Measurements from ENCODE around the gene TSN. TPM values are rescaled to one million over a fixed set of nuclear protein-coding genes. Genes with fewer than 3 reads are reported as not detected.

Gene TSN
- total RNA-seq, 1 experiment from 2014 or later, result 102 TPM

DNA sequence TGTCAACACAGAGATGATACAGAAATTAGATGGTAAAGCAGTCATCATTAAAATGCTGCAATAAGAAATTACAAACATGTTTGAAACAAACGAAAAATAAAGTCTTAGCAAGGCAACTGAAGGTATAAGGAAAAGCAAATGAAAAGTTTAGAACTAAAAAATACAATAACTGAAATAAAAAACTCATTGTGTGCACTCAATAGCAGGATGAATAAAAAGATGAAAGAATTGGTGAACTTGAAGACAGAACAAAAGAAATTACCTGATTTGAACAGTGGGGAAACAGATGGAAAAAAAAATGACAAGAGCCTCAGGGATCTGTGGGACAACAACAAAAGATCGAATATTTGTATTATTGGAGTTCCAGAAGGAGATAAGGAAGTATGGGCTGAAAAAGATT lies 46.5 kb downstream of the TSN start:
- Histone ChIP-seq H2BK120ac (ENCODE audit: low read depth, low read length, poor library complexity, severe bottlenecking) (no peak overlapping the region), H3K4ac (ENCODE audit: low read depth, low read length) (no peak overlapping the region), H3K4me1 (ENCODE audit: insufficient read depth, low read length) (peaks cover 18% of the 10 kb centered on the region), H4K5ac (ENCODE audit: insufficient read length, low read depth, low read length) (no peak overlapping the region), H2BK15ac (ENCODE audit: low read depth, low read length) (no peak overlapping the region), H2BK5ac (ENCODE audit: insufficient read length, low read length) (no peak overlapping the region), H3K79me2 (ENCODE audit: insufficient read depth, low read length) (no peaks in the 10 kb centered on the region), H3K27ac (ENCODE audit: insufficient read length, low read depth, low read length) (no peak overlapping the region), H2AFZ (ENCODE audit: low read length) (no peak overlapping the region), H4K91ac (ENCODE audit: insufficient read length, low read depth, low read length) (no peak overlapping the region), H3K9me3 (ENCODE audit: control insufficient read depth, low read depth, low read length) (no peaks in the 10 kb centered on the region), H3K23ac (ENCODE audit: insufficient read length, low read depth, low read length) (no peak overlapping the region), H3K27me3 (ENCODE audit: insufficient read depth, low read length) (no peaks in the 10 kb centered on the region), H2BK20ac (ENCODE audit: low read depth, low read length, poor library complexity, severe bottlenecking) (no peak overlapping the region), H2BK12ac (ENCODE audit: insufficient read length, low read depth, low read length) (no peak overlapping the region), H3K79me1 (ENCODE audit: insufficient read depth, low read depth, low read length, poor library complexity, severe bottlenecking) (no peaks in the 10 kb centered on the region), H3K18ac (ENCODE audit: insufficient read length, low read depth, low read length) (no peak overlapping the region), H3K4me2 (ENCODE audit: insufficient read depth, insufficient read length, low read length) (no peak overlapping the region), H3K9ac (ENCODE audit: extremely low read depth, insufficient read length, low read length) (no peak overlapping the region), H3T11ph (ENCODE audit: low read length) (no peak overlapping the region), H3K14ac (ENCODE audit: insufficient read depth, low read length) (no peak overlapping the region), H3K56ac (ENCODE audit: insufficient read length, low read depth, low read length) (no peak overlapping the region), H2AK5ac (ENCODE audit: insufficient read length, low read length) (no peak overlapping the region), H4K8ac (replicated peaks; ENCODE audit: insufficient read length, low read depth, low read length) (no peak overlapping the region), H4K20me1 (ENCODE audit: control insufficient read depth, insufficient read depth, insufficient read length) (no peaks in the 10 kb centered on the region), H3K23me2 (ENCODE audit: insufficient read length, low read depth, low read length, poor library complexity, severe bottlenecking) (no peaks in the 10 kb centered on the region)
- TF ChIP-seq CTCF (conservative IDR thresholded peaks at IDR 0.05), result no peak
- H3K27ac Mint-ChIP-seq, result no peak overlapping the region
- no CpG with 5 or more reads among the region's 2 CpGs for WGBS (ENCODE audit: extremely low coverage, insufficient read length, low lambda C conversion rate)
- peaks cover 5 to 6% of the 10 kb centered on the region in 2 experiments; a peak in 3 of 5 replicates for H3K9me3 Mint-ChIP-seq
- DNase-seq, result no peak
- no peak overlapping the region for H3K4me3 Mint-ChIP-seq
- no peaks in the 10 kb centered on the region; the same call in 1 of the 2 replicates for H3K27me3 Mint-ChIP-seq (ENCODE audit: low read depth)
- peaks cover 0 to 3% (median 0%) of the 10 kb centered on the region in 3 experiments; a peak in 2 of 7 replicates for H3K36me3 Mint-ChIP-seq (ENCODE audit: insufficient read depth in 1 of 3, low read depth in 3 of 3)
- peaks cover 29 to 44% of the 10 kb centered on the region in 2 experiments for H3K4me1 Mint-ChIP-seq
